Measurements from ENCODE around the gene BRD3OS. TPM values are rescaled to one million over a fixed set of nuclear protein-coding genes. Genes with fewer than 3 reads are reported as not detected.

Gene BRD3OS
- total and polyA plus RNA-seq, 2 donors (not counting 1 experiment from before 2014, with no cell fraction given) = 12.0 to 25.3 TPM

GRCh38 chr9:134067904-134068743 is 42.8 kb downstream of the BRD3OS start, which contains the start of gene BRD3:
Gene BRD3 (minus strand): TSS chr9:134068026. CDS start chr9:134053477, 14,549 bp downstream.
- POLR2A ChIA-PET = interaction anchor here (0.6 kb wide), 2 partner anchors 42 to 78 kb away, joined by 5 to 10 read pairs; no protein-coding TSS in a partner anchor

More at GRCh38 chr9:134067904-134068743, 42.8 kb downstream of the BRD3OS start, which contains the start of gene BRD3:
- peaks cover 0 to 6% (median 0%) of the 10 kb centered on the region in 3 donors for H3K9me3 ChIP-seq (ENCODE audit: control extremely low read depth in 1 of 3, control insufficient read depth in 2 of 3, insufficient read depth in 1 of 3, low read length in 2 of 3)
- ATAC-seq (ENCODE audit: low read depth) (peak; percentile 84), DNase-seq (peak; percentile 93)
- CTCF ChIA-PET = interaction anchor here (1.6 kb wide), 1 partner anchor 43 kb away, joined by 3 read pairs; the partner anchor contains the start of gene BRD3OS
- peaks cover 0 to 23% (median 10%) of the 10 kb centered on the region in 4 experiments for H3K27me3 ChIP-seq (replicated peaks in 1 of 4; ENCODE audit: control extremely low read depth in 1 of 4, control insufficient read depth in 3 of 4, insufficient read depth in 4 of 4, low read length in 3 of 4)
- peaks cover 14% of the 10 kb centered on the region for H3K27me3 Mint-ChIP-seq
- H3K4me1 Mint-ChIP-seq = peaks cover 29% of the 10 kb centered on the region
- peak within 1 kb of the TSS; percentile 75 to 86 for H3K27ac ChIP-seq (ENCODE audit: low read length in 2 of 2)
- intact Hi-C loops (cut with micrococcal nuclease) = loop anchor here (1.0 to 10.0 kb wide), 8 partner anchors 43 to 921 kb away; partner anchors contain the start of genes BRD3OS, RXRA and VAV2
- peaks cover 20 to 30% of the 10 kb centered on the region in 2 donors for H3K4me1 ChIP-seq (ENCODE audit: control insufficient read depth in 2 of 2, insufficient read depth in 2 of 2, low read length in 2 of 2)
- H3K36me3 ChIP-seq (replicated peaks in 1 of 2; ENCODE audit: control extremely low read depth in 1 of 2, control insufficient read depth in 1 of 2, extremely low read depth in 1 of 2, insufficient read depth in 2 of 2, low read length in 1 of 2) = peaks cover 0 to 2% of the 10 kb centered on the region in 2 experiments
- H2AFZ ChIP-seq (ENCODE audit: insufficient read depth, low read depth, low read length, poor library complexity, severe bottlenecking) = peak within 1 kb of the TSS; percentile 73
- peak within 1 kb of the TSS; percentile 54 to 85 (median 68) for H3K4me3 ChIP-seq (ENCODE audit: control extremely low read depth in 1 of 5, extremely low read depth in 1 of 5, insufficient read depth in 1 of 5, low read depth in 2 of 5, low read length in 4 of 5)
- H3K4me3 Mint-ChIP-seq = peak within 1 kb of the TSS; percentile 90
- TF ChIP-seq CTCF (IDR thresholded peaks at IDR 0.05) = no peak
- TF ChIP-seq EZH2 (IDR thresholded peaks at IDR 0.05; ENCODE audit: borderline replicate concordance, insufficient read depth, low read depth, low read length, poor library complexity, severe bottlenecking) = no peak
- H3K9ac ChIP-seq (ENCODE audit: low read length) = peak within 1 kb of the TSS; percentile 80
- no peaks in the 10 kb centered on the region for H3K9me3 Mint-ChIP-seq (ENCODE audit: insufficient read depth)
- H3K79me2 ChIP-seq (ENCODE audit: control insufficient read depth, insufficient read depth, low read length) = peaks cover 39% of the 10 kb centered on the region
- H3K27ac Mint-ChIP-seq = peak within 1 kb of the TSS; percentile 89
- H4K20me1 ChIP-seq (ENCODE audit: control insufficient read depth, insufficient read depth, low read length, poor library complexity, severe bottlenecking) = peaks cover 37% of the 10 kb centered on the region
- peak within 1 kb of the TSS; percentile 97 for H3K4me2 ChIP-seq (replicated peaks; ENCODE audit: low read depth, low read length, poor library complexity, severe bottlenecking)
- under 1% methylated on average over 124 of the region's 131 CpGs for WGBS (ENCODE audit: insufficient coverage)
